ENCODE data around the gene GLCE. TPM values are rescaled to one million over a fixed set of nuclear protein-coding genes. Genes with fewer than 3 reads are reported as not detected.

The GLCE gene
- total RNA-seq = 1 to 10 TPM; 3.1 to 3.2 TPM

- Mint-ChIP-seq H3K4me1 (ENCODE audit: low read depth) (peaks cover 12% of the 10 kb centered on the region), H3K36me3 (ENCODE audit: low read depth) (no peaks in the 10 kb centered on the region), H3K9me3 (ENCODE audit: insufficient read depth) (no peaks in the 10 kb centered on the region), H3K27ac (peak within 1 kb of the TSS; percentile 62), H3K27me3 (ENCODE audit: low read depth) (peaks cover 34% of the 10 kb centered on the region), H3K4me3 (peak within 1 kb of the TSS; percentile 90)
- DNase-seq = peak; percentile 93
- peak; percentile 97 for ATAC-seq
- ChIA-PET POLR2A (interaction anchor here (1.2 kb wide), 1 partner anchor 302 kb away, joined by 3 read pairs; no protein-coding TSS in a partner anchor), CTCF (interaction anchor here (0.9 to 2.0 kb wide), 5 partner anchors 14 to 302 kb away, joined by 3 to 11 read pairs (median 5); no protein-coding TSS in a partner anchor)
Measured at GRCh38 chr15:69160141-69160993, at the start of gene GLCE. GLCE (plus strand) TSS chr15:69160635; CDS start chr15:69255807, 95,172 bp downstream.

- no peaks in the 10 kb centered on the region for H3K9me3 Mint-ChIP-seq (ENCODE audit: insufficient read depth)
- H3K4me3 Mint-ChIP-seq = no peak overlapping the region
- no peaks in the 10 kb centered on the region for H3K36me3 Mint-ChIP-seq (ENCODE audit: low read depth)
- ATAC-seq (peak; percentile 19), DNase-seq (no peak)
- peaks cover 43% of the 10 kb centered on the region for H3K27me3 Mint-ChIP-seq (ENCODE audit: low read depth)
- POLR2A ChIA-PET = no interaction called here
- H3K4me1 Mint-ChIP-seq (ENCODE audit: low read depth) = peaks cover 16% of the 10 kb centered on the region
- H3K27ac Mint-ChIP-seq = no peak overlapping the region
- CTCF ChIA-PET = interaction anchor here (0.7 to 0.8 kb wide), 3 partner anchors 55 to 189 kb away, joined by 3 read pairs; no protein-coding TSS in a partner anchor
Measured at GRCh38 chr15:69114331-69114928, 46.0 kb upstream of the GLCE start.

GRCh38 chr15:69115031-69115430, 45.4 kb upstream of the GLCE start:
- ChIA-PET CTCF (interaction anchor here (0.7 to 0.8 kb wide), 3 partner anchors 55 to 188 kb away, joined by 3 read pairs; no protein-coding TSS in a partner anchor), POLR2A (no interaction called here)
- no peak overlapping the region for H3K27ac Mint-ChIP-seq
- H3K4me1 Mint-ChIP-seq (ENCODE audit: low read depth) = peaks cover 16% of the 10 kb centered on the region
- no peaks in the 10 kb centered on the region for H3K9me3 Mint-ChIP-seq (ENCODE audit: insufficient read depth)
- H3K27me3 Mint-ChIP-seq (ENCODE audit: low read depth) = peaks cover 43% of the 10 kb centered on the region
- DNase-seq (no peak), ATAC-seq (no peak)
- no peaks in the 10 kb centered on the region for H3K36me3 Mint-ChIP-seq (ENCODE audit: low read depth)
- no peak overlapping the region for H3K4me3 Mint-ChIP-seq

GRCh38 chr15:69116391-69116790, 44.0 kb upstream of the GLCE start:
- H3K36me3 Mint-ChIP-seq (ENCODE audit: low read depth) = no peaks in the 10 kb centered on the region
- ATAC-seq = no peak
- no peak overlapping the region for H3K4me3 Mint-ChIP-seq
- H3K27me3 Mint-ChIP-seq (ENCODE audit: low read depth) = peaks cover 43% of the 10 kb centered on the region
- ChIA-PET POLR2A (no interaction called here), CTCF (no interaction called here)
- no peaks in the 10 kb centered on the region for H3K9me3 Mint-ChIP-seq (ENCODE audit: insufficient read depth)
- DNase-seq = no peak
- H3K4me1 Mint-ChIP-seq (ENCODE audit: low read depth) = peaks cover 16% of the 10 kb centered on the region
- H3K27ac Mint-ChIP-seq = no peak overlapping the region

- no peak overlapping the region for H3K4me3 Mint-ChIP-seq
- H3K36me3 Mint-ChIP-seq (ENCODE audit: low read depth) = no peaks in the 10 kb centered on the region
- no peak overlapping the region for H3K27ac Mint-ChIP-seq
- peaks cover 16% of the 10 kb centered on the region for H3K4me1 Mint-ChIP-seq (ENCODE audit: low read depth)
- ChIA-PET CTCF (no interaction called here), POLR2A (no interaction called here)
- ATAC-seq (no peak), DNase-seq (no peak)
- H3K27me3 Mint-ChIP-seq (ENCODE audit: low read depth) = peaks cover 43% of the 10 kb centered on the region
- no peaks in the 10 kb centered on the region for H3K9me3 Mint-ChIP-seq (ENCODE audit: insufficient read depth)
Measured at GRCh38 chr15:69117431-69117871, 43.0 kb upstream of the GLCE start.

GRCh38 chr15:69118089-69118488, 42.3 kb upstream of the GLCE start:
- no peak overlapping the region for H3K27ac Mint-ChIP-seq
- ChIA-PET CTCF (no interaction called here), POLR2A (no interaction called here)
- H3K9me3 Mint-ChIP-seq (ENCODE audit: insufficient read depth) = no peaks in the 10 kb centered on the region
- peaks cover 43% of the 10 kb centered on the region for H3K27me3 Mint-ChIP-seq (ENCODE audit: low read depth)
- ATAC-seq = no peak
- peaks cover 16% of the 10 kb centered on the region for H3K4me1 Mint-ChIP-seq (ENCODE audit: low read depth)
- no peak for DNase-seq
- no peaks in the 10 kb centered on the region for H3K36me3 Mint-ChIP-seq (ENCODE audit: low read depth)
- no peak overlapping the region for H3K4me3 Mint-ChIP-seq

- no peak overlapping the region for H3K27ac Mint-ChIP-seq
- H3K27me3 Mint-ChIP-seq (ENCODE audit: low read depth) = peaks cover 37% of the 10 kb centered on the region
- peaks cover 8% of the 10 kb centered on the region for H3K4me1 Mint-ChIP-seq (ENCODE audit: low read depth)
- POLR2A ChIA-PET = no interaction called here
- no peaks in the 10 kb centered on the region for H3K9me3 Mint-ChIP-seq (ENCODE audit: insufficient read depth)
- no peak for DNase-seq
- H3K36me3 Mint-ChIP-seq (ENCODE audit: low read depth) = no peaks in the 10 kb centered on the region
- CTCF ChIA-PET = no interaction called here
- no peak overlapping the region for H3K4me3 Mint-ChIP-seq
- no peak for ATAC-seq
Measured at GRCh38 chr15:69119001-69119400, 41.4 kb upstream of the GLCE start.

- no peaks in the 10 kb centered on the region for H3K36me3 Mint-ChIP-seq (ENCODE audit: low read depth)
- H3K9me3 Mint-ChIP-seq (ENCODE audit: insufficient read depth) = no peaks in the 10 kb centered on the region
- DNase-seq = no peak
- ATAC-seq = no peak
- no peak overlapping the region for H3K27ac Mint-ChIP-seq
- H3K4me3 Mint-ChIP-seq = no peak overlapping the region
- POLR2A ChIA-PET = no interaction called here
- CTCF ChIA-PET = no interaction called here
- no peaks in the 10 kb centered on the region for H3K4me1 Mint-ChIP-seq (ENCODE audit: low read depth)
- H3K27me3 Mint-ChIP-seq (ENCODE audit: low read depth) = peaks cover 31% of the 10 kb centered on the region
Measured at GRCh38 chr15:69119683-69120395, 40.6 kb upstream of the GLCE start.

- Mint-ChIP-seq H3K4me3 (no peak overlapping the region), H3K9me3 (ENCODE audit: insufficient read depth) (no peaks in the 10 kb centered on the region), H3K36me3 (ENCODE audit: low read depth) (no peaks in the 10 kb centered on the region), H3K27ac (no peak overlapping the region), H3K4me1 (ENCODE audit: low read depth) (peaks cover 3% of the 10 kb centered on the region), H3K27me3 (ENCODE audit: low read depth) (peaks cover 25% of the 10 kb centered on the region)
- no peak for DNase-seq
- ChIA-PET POLR2A (no interaction called here), CTCF (no interaction called here)
- no peak for ATAC-seq
Measured at GRCh38 chr15:69120732-69121131, 39.7 kb upstream of the GLCE start.

- DNase-seq = no peak
- Mint-ChIP-seq H3K4me1 (ENCODE audit: low read depth) (peaks cover 8% of the 10 kb centered on the region), H3K27me3 (ENCODE audit: low read depth) (peaks cover 20% of the 10 kb centered on the region), H3K9me3 (ENCODE audit: insufficient read depth) (no peaks in the 10 kb centered on the region), H3K27ac (no peak overlapping the region), H3K4me3 (no peak overlapping the region), H3K36me3 (ENCODE audit: low read depth) (no peaks in the 10 kb centered on the region)
- CTCF ChIA-PET = no interaction called here
- ATAC-seq = no peak
- POLR2A ChIA-PET = no interaction called here
Measured at GRCh38 chr15:69121198-69121828, 39.1 kb upstream of the GLCE start.

GRCh38 chr15:69125236-69125635, 35.2 kb upstream of the GLCE start:
- POLR2A ChIA-PET = no interaction called here

More at GRCh38 chr15:69125236-69125635, 35.2 kb upstream of the GLCE start:
- CTCF ChIA-PET = no interaction called here
- DNase-seq (no peak), ATAC-seq (no peak)
- Mint-ChIP-seq H3K27me3 (ENCODE audit: low read depth) (no peaks in the 10 kb centered on the region), H3K4me1 (ENCODE audit: low read depth) (peaks cover 13% of the 10 kb centered on the region), H3K27ac (no peak overlapping the region), H3K9me3 (ENCODE audit: insufficient read depth) (no peaks in the 10 kb centered on the region), H3K36me3 (ENCODE audit: low read depth) (no peaks in the 10 kb centered on the region), H3K4me3 (no peak overlapping the region)
